Activated B cell treated with CpG ODN at 0.5 μM for 24 hours (primary cell): Measurements from ENCODE around the gene SMTNL2. TPM values are rescaled to one million over a fixed set of nuclear protein-coding genes. Genes with fewer than 3 reads are reported as not detected.
"Not testable (repeated sequence)": the region's sequence is repeated elsewhere in the genome, so short reads cannot be mapped to it uniquely, and the experiment has no call there.

Experiments
- ATAC-seq: fragments of 200-7000 bp; cut with Tn5 transposase; one replicate; pipeline ENCODE4 v1.10.0; 2021; ENCODE audit warnings: low read depth, mild to moderate bottlenecking, moderate library complexity
- CTCF ChIA-PET: fragments of 350-600 bp; sonication (Branson Sonifier 250); formaldehyde crosslinking; loops from one replicate; lab custom pipeline; 2021; ENCODE audit warnings: antibody characterized with exemption; lab: Charles Lee
- POLR2A ChIA-PET: fragments of 350-600 bp; sonication (Branson Sonifier 250); formaldehyde crosslinking; loops from one replicate; lab custom pipeline; 2021; ENCODE audit warnings: antibody characterized with exemption; lab: Charles Lee
- DNase-seq: peaks from one replicate; pipeline ENCODE4 v3.0.0; 2022
- H3K27ac Mint-ChIP-seq: one replicate; pipeline ENCODE4 v1.8.0; 2020; ENCODE audit warnings: mixed read lengths
- H3K27me3 Mint-ChIP-seq: one replicate; pipeline ENCODE4 v1.8.0; 2021; ENCODE audit warnings: mixed read lengths
- H3K36me3 Mint-ChIP-seq: one replicate; pipeline ENCODE4 v1.8.0; 2021; ENCODE audit warnings: low read depth, mixed read lengths
- H3K4me1 Mint-ChIP-seq: one replicate; pipeline ENCODE4 v1.8.0; 2021; ENCODE audit warnings: mixed read lengths
- H3K4me3 Mint-ChIP-seq: one replicate; pipeline ENCODE4 v1.8.0; 2020; ENCODE audit warnings: mild to moderate bottlenecking, mixed read lengths
- H3K9me3 Mint-ChIP-seq: one replicate; pipeline ENCODE4 v1.8.0; 2020; ENCODE audit warnings: mixed read lengths
- CTCF ChIP-seq: fragments of 200-600 bp; IDR thresholded peaks from one replicate; pipeline ENCODE4 v1.8.0; 2022; ENCODE audit warnings: antibody characterized with exemption, mild to moderate bottlenecking
- intact Hi-C: fragments of 100-400 bp; cut with micrococcal nuclease; formaldehyde crosslinking; loops from one replicate; pipeline ENCODE4 v1.15.1; 2024
- total RNA-seq: library from RNA; stranded (reverse); gene quantifications from 2 replicates; pipeline ENCODE4 v1.2.3, GENCODE V29; 2022

Gene SMTNL2
- total RNA-seq, 1 donor from 2014 or later = not detected

- H3K27me3 Mint-ChIP-seq = peaks cover 34% of the 10 kb centered on the region
- no peaks in the 10 kb centered on the region for H3K9me3 Mint-ChIP-seq
- H3K4me1 Mint-ChIP-seq = peaks cover 9% of the 10 kb centered on the region
- ChIA-PET CTCF (interaction anchor here (0.6 to 1.0 kb wide), 2 partner anchors 20 to 295 kb away, joined by 3 to 4 read pairs; no protein-coding TSS in a partner anchor), POLR2A (no interaction called here)
- no peak for TF ChIP-seq CTCF
- no peaks in the 10 kb centered on the region for H3K36me3 Mint-ChIP-seq
- intact Hi-C loops = no loop called here
- no peak for ATAC-seq
- no peak for DNase-seq
- H3K27ac Mint-ChIP-seq = no peak overlapping the region
- H3K4me3 Mint-ChIP-seq = no peak overlapping the region
Observed at GRCh38 chr17:4587195-4587594, 2.9 kb downstream of the SMTNL2 start.

- peaks cover 33% of the 10 kb centered on the region for H3K27me3 Mint-ChIP-seq
- intact Hi-C loops = no loop called here
- ATAC-seq (no peak), DNase-seq (no peak)
- no peak for TF ChIP-seq CTCF
- no peaks in the 10 kb centered on the region for H3K9me3 Mint-ChIP-seq
- ChIA-PET CTCF (interaction anchor here (1.0 kb wide), 1 partner anchor 295 kb away, joined by 3 read pairs; no protein-coding TSS in a partner anchor), POLR2A (no interaction called here)
- no peak overlapping the region for H3K4me3 Mint-ChIP-seq
- H3K27ac Mint-ChIP-seq = no peak overlapping the region
- no peaks in the 10 kb centered on the region for H3K36me3 Mint-ChIP-seq
- H3K4me1 Mint-ChIP-seq = peaks cover 9% of the 10 kb centered on the region
Observed at GRCh38 chr17:4587803-4588202, 3.5 kb downstream of the SMTNL2 start.

DNA sequence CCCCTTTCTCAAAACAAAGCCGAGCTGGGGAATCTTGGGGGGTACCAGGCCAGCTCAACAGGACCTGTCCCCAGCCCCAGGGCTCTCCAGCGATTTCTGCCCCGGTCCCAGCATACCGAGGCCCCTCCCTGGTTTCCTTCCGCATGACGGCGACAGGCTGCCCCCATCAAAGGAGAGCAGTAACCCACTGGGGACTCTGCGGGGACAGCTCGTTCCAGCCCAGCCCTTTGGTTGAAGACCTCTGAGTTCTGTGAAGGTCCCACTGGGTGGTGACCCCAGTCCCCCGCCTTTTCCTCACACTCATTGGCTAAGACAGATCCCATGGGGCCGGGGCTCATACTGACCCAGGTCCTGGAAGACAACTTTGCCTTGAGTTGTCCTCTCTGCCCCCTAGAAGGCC, 4.1 kb downstream of the SMTNL2 start:
- no peak overlapping the region for H3K4me3 Mint-ChIP-seq
- DNase-seq (no peak), ATAC-seq (no peak)
- peaks cover 28% of the 10 kb centered on the region for H3K27me3 Mint-ChIP-seq
- H3K4me1 Mint-ChIP-seq = peaks cover 5% of the 10 kb centered on the region
- ChIA-PET POLR2A (no interaction called here), CTCF (interaction anchor here (1.0 kb wide), 1 partner anchor 294 kb away, joined by 3 read pairs; no protein-coding TSS in a partner anchor)
- TF ChIP-seq CTCF = no peak
- no peak overlapping the region for H3K27ac Mint-ChIP-seq
- H3K9me3 Mint-ChIP-seq = no peaks in the 10 kb centered on the region
- no peaks in the 10 kb centered on the region for H3K36me3 Mint-ChIP-seq
- intact Hi-C loops = no loop called here

DNA sequence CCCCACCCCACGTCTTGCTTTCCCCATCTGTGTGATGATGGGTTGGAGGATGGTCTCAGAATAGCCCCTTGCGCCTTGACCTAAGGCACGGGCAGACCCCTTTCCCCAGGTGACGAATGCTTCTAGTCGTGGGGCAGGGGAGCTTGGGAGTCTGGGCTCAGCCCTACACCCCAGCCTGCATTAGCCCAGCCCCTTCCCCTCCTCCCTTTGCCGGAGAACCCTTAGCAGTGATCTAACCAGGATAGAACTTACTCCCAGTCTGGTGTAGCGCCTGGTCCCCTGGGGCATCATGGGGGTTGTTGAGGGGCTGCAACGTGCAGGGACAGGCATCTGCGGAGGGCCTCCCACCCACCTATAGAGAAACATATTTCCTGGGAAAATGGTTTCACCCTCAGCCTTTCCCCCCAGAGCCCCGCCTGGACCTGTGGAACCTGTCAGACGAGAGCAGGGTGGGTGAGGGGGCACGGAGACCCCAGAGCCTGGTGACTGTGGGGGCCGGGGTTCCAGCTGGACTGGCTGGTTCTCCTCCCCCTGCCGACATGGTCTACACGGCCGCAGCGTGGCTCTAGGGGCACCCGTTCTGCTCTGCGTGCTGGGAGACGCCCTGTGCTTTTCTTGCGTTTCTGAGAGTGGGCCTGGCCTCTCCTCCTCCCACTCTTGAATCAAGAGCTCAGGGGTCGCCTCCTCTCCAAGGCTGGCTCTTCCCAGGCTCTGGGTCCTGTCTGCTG, 4.7 kb downstream of the SMTNL2 start:
- no peaks in the 10 kb centered on the region for H3K4me1 Mint-ChIP-seq
- H3K27me3 Mint-ChIP-seq = peaks cover 23% of the 10 kb centered on the region
- no peak overlapping the region for H3K27ac Mint-ChIP-seq
- H3K9me3 Mint-ChIP-seq = no peaks in the 10 kb centered on the region
- POLR2A ChIA-PET = no interaction called here
- TF ChIP-seq CTCF = no peak
- H3K4me3 Mint-ChIP-seq = no peak overlapping the region
- no peak for DNase-seq
- intact Hi-C loops = no loop called here
- ATAC-seq = no peak
- CTCF ChIA-PET = no interaction called here
- H3K36me3 Mint-ChIP-seq = no peaks in the 10 kb centered on the region

DNA sequence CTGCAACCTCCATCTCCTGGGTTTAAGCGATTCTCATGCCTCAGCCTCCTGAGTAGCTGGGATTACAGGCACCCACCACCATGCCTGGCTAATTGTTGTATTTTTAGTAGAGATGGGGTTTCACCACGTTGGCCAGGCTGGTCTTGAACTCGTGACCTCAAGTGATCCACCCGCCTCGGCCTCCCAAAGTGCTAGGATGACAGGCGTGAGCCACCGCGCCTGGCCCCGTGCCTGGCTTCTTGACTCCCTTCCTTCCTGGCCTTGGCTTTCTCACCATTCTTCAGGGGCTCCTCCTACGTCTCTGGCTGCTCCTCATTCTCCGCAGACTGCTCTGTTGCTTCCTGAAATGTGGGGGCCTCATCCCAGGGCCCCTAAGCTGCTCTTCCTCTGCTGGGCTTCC, 5.7 kb downstream of the SMTNL2 start:
- DNase-seq, CTCF ChIA-PET, H3K4me3 Mint-ChIP-seq, intact Hi-C loops, H3K27ac Mint-ChIP-seq, H3K36me3 Mint-ChIP-seq, POLR2A ChIA-PET, H3K4me1 Mint-ChIP-seq, H3K9me3 Mint-ChIP-seq, ATAC-seq: not testable (repeated sequence)
- H3K27me3 Mint-ChIP-seq = peaks cover 24% of the 10 kb centered on the region
